IPS DF 4.7 (cell line): Measurements from ENCODE around the gene SETDB2.
"Not testable (repeated sequence)": the region's sequence is repeated elsewhere in the genome, so short reads cannot be mapped to it uniquely, and the experiment has no call there.

ENCODE experiments used
- DNase-seq: peaks from one replicate; pipeline ENCODE4 v3.0.0-alpha.2; 2013; ENCODE audit warnings: low spot score; ENCODE audit errors: extremely low read depth

The SETDB2 gene

GRCh38 chr13:49466292-49466838 lies 22.3 kb downstream of the SETDB2 start:
- DNase-seq = no peak

DNA sequence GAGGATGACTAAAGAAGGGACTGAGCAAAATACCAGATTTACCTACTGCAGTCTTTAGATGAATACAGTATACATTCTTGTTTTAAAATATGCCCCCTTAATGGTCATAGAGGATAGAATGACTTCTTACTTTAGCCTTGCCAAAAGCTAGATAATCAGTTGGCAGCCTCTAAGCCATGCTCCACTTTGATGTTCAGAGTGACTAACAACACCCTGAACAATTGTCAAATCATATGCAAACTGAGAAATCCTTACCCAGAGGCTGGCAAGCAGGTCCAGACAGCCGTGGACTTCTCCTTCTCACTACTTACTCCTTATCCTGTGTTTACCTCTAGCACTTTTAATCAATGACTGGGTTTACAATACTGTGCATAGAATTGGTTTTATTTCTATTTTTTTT lies 28.1 kb downstream of the SETDB2 start:
- DNase-seq = no peak

DNA sequence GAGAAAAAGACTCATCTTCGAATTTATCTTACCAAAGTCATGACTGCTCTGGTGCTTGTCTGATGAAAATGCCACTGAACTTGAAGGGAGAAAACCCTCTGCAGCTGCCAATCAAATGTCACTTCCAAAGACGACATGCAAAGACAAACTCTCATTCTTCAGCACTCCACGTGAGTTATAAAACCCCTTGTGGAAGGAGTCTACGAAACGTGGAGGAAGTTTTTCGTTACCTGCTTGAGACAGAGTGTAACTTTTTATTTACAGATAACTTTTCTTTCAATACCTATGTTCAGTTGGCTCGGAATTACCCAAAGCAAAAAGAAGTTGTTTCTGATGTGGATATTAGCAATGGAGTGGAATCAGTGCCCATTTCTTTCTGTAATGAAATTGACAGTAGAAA lies 32.5 kb downstream of the SETDB2 start:
- no peak for DNase-seq

GRCh38 chr13:49481788-49482187 lies 37.7 kb downstream of the SETDB2 start:
- no peak for DNase-seq

DNA sequence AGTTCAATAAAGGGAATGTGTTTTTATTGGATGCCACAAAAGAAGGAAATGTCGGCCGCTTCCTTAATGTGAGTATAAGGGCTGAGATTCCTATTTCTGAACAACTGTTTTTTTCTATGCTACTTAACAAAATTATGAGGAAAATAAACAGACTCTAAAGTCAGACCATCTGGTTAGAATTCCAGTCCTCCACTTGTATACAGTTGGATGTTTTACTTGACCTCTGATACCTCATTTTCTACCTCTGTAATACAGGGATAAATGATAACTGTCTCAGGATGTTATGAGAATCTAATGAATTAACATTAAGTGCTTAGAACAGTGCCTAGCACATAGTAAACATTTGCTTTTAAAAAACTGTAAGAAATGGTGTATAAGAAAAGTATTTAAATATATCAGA lies 44.5 kb downstream of the SETDB2 start:
- no peak for DNase-seq

- no peak for DNase-seq
These were observed 50.6 kb downstream of the SETDB2 start for GRCh38 chr13:49494645-49495044.

- DNase-seq = no peak
These were observed 52.0 kb downstream of the SETDB2 start, which contains the start of gene PHF11 for GRCh38 chr13:49495783-49496762. PHF11 (plus strand) TSS chr13:49495953; CDS start chr13:49496002, 49 bp downstream.

- not testable (repeated sequence) for DNase-seq
These were observed 52.8 kb downstream of the SETDB2 start for GRCh38 chr13:49496837-49497236.

DNA sequence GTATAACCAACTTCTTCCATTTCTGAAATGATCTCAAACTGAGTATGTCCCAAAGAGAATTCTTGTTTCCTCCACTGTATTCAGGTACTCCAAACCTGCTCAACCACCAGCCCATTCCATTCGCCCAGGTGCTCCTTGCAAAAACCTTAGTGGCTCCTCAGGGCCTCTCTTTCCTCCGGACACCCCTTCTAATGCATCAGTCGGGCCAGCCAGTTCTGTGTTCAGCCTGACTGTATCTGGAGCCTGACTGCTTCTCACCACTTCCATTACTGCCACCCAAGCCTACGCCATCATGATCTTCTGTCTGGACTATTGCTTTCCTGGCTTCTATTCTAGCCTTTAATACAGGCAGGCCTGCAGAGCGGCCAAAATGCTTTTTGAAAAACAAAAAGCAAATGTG lies 53.2 kb downstream of the SETDB2 start:
- DNase-seq = no peak

GRCh38 chr13:49498206-49498605 lies 54.1 kb downstream of the SETDB2 start:
- no peak for DNase-seq

- no peak for DNase-seq
These were observed 56.0 kb downstream of the SETDB2 start for GRCh38 chr13:49499889-49500660.

DNA sequence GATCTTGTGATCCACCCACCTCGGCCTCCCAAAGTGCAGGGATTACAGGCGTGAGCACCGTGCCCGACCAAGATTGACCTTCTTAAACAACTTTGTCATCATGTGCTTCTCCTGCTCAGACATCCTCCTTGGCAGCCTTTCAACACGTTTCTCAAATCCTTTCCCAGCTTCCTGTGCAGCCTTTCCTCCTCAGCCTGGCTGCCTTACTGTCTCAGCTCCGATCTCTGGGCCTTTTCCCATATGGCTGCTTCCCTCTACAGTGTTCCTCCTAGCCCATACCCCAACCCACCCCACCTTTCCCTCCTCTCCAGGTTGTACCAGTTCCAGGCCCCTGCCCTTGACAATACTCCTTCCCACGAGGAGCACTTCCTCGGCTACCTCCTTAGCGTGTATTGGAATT lies 58.9 kb downstream of the SETDB2 start:
- no peak for DNase-seq

DNA sequence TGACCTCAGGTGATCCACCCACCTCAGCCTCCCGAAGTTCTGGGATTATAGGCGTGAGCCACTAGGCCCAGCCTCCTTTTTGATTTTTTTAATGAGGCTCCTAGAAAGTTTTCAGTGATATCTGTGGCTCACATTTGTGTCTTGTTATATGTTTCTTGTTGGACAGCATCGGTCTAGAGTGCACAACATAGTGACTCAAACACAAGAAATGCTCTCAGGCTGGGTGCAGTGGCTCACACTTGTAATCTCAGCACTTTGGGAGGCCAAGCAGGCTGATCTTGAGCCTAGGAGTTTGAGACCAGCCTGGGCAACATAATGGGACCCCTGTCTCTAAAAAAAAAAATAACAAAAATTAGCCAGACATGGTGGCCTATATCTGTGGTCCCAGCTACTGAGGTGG lies 59.9 kb downstream of the SETDB2 start:
- no peak for DNase-seq

DNA sequence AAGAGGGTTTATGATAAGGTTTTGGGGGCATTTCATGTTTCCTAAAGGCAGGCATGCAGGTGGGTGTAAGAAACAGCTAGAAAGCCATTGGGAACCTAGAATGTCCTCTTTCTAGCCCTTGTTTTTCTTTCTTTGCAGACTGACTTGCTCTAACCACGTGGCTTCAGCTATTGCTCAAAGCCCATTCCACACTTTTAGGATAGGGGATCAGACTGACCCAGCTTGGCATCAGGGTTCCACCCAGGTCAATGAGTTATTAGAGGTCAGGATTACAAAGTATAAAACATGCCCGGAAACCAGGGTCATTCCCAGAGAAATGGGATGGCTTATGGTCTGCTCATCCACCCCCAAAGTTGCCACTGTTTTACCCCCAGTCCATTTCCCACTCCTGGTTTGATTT lies 68.5 kb downstream of the SETDB2 start:
- DNase-seq = no peak

GRCh38 chr13:49516467-49516866 lies 72.4 kb downstream of the SETDB2 start:
- DNase-seq = no peak

- no peak for DNase-seq
These were observed 73.4 kb downstream of the SETDB2 start for GRCh38 chr13:49517461-49517860.

DNA sequence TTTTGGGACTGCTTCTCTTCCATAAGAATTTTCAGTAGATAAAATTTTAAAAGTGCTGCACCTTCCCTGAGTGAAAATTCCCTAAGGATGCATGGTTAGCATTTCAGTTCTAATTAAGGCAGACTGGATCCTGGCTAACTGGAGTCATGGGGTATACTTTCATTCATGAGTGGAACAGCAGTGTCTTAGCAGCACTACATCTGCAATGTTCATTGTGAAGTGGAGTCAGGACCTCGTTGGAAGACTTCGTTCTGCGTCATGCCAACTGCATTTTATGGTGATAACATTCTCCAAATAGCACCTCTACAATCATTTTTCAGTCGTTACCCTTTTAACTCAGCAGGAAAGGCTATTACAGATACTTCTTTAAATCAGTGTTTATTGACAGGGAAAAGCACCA lies 77.2 kb downstream of the SETDB2 start:
- no peak for DNase-seq

GRCh38 chr13:49524740-49525501 lies 80.8 kb downstream of the SETDB2 start:
- DNase-seq = no peak

DNA sequence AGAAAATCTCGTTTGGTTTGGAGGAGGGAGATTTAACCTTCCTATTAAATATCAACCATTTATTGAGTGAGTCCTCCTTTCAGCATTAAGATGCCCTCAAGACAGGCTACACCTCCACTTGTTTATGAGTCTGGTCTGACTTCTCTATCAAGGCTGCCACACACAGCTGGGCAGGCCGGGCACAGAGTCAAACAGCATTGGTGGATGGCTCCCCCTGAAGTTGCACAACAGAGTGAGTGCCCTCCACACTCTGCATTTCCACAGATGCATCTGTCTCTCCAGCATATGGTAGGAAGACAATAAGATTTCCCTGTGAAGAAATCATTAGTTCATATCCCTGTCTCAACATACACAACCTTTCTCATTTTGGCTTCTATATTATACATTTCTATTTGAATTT lies 83.0 kb downstream of the SETDB2 start:
- DNase-seq = no peak

GRCh38 chr13:49528161-49528560 lies 84.1 kb downstream of the SETDB2 start:
- no peak for DNase-seq

GRCh38 chr13:49530457-49530856 lies 86.4 kb downstream of the SETDB2 start:
- no peak for DNase-seq
